DMS79 (cell line): ENCODE data around the gene TAPBPL.
"Not testable (repeated sequence)": the region's sequence is repeated elsewhere in the genome, so short reads cannot be mapped to it uniquely, and the experiment has no call there.

ENCODE experiments used
- DNase-seq: peaks from one replicate; lab custom pipeline; 2025; lab: John Stamatoyannopoulos, UW

Gene TAPBPL

GRCh38 chr12:6493497-6494257 lies 41.8 kb downstream of the TAPBPL start, which contains the start of gene NCAPD2:
NCAPD2 (plus strand) TSS chr12:6494102; CDS start chr12:6495099, 997 bp downstream.
- peak; percentile 96 for DNase-seq

GRCh38 chr12:6494258-6494743 lies 42.5 kb downstream of the TAPBPL start:
- DNase-seq, result no peak

- no peak for DNase-seq
These were observed 43.1 kb downstream of the TAPBPL start for GRCh38 chr12:6494968-6495367.

- DNase-seq, result not testable (repeated sequence)
These were observed 45.4 kb downstream of the TAPBPL start for GRCh38 chr12:6497291-6497690.

- no peak for DNase-seq
These were observed 48.6 kb downstream of the TAPBPL start for GRCh38 chr12:6500466-6500865.

GRCh38 chr12:6507102-6507998 lies 55.5 kb downstream of the TAPBPL start:
- no peak for DNase-seq

GRCh38 chr12:6508087-6508486 lies 56.2 kb downstream of the TAPBPL start:
- no peak for DNase-seq
